Superior temporal gyrus (tissue), 1 donor: Measurements from ENCODE around the gene ALX4.

Experiments
- DNase-seq: peaks from one replicate; pipeline ENCODE4 v3.0.0-alpha.2; 2016; ENCODE audit errors: extremely low spot score

Gene ALX4

DNA sequence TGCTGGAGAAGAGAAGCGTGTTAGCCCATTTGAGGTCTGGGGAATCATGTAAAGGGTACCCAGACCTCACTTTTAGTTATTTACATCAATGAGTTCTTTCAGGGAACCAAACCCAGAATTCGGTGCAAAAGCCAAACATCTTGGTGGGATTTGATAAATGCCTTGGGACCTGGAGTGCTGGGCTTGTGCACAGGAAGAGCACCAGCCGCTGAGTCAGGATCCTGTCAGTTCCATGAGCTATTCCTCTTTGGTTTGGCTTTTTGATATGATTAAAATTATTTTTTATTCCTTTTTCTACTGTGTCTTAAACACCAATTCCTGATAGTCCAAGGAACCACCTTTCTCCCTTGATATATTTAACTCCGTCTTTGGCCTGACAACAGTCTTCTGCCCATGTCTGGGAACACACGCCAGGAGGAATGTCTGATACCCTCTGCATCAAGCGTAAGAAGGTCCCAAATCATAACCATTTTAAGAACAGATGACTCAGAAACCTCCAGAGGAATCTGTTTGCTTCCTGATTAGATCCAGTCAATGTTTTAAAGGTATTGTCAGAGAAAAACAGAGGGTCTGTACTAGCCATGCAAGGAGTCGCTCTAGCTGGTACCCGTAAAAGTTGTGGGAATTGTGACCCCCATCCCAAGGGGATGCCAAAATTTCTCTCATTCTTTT lies 65.2 kb downstream of the ALX4 start:
- no peak for DNase-seq

DNA sequence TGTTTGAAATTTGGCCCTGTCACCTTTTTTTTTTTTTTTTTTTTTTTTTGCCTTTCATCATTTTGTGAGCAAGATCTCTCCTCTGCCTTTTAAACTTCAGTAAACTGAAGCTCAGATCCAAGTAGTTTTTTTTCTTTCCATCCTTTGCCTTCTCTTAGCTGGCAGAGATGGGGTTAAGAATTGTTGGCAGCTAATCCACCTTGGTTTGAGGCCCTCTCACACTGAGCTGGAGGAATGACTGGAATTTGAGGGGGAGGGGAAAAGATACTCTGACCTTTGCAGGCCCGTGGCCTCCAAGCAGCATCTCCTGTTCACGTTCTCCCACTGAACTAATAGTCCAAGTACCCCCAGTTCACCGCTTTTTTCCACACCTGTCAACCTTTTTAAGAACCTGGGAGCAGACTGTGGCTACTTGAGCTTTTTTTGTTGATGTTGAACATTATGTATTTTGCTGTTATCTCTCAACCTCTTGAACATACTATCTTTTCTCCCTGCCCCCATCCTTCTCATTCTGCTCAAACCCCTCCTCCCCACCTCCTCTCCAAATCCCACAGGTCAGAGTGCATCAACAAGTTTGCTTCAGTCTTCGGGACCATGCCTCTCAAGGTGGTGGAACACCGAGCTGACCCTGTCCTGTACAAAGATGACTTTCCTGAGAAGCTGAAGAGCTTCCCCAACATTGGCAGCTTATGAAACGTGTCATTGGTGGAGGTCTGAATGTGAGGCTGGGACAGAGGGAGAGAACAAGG lies 66.2 kb downstream of the ALX4 start:
- DNase-seq, result no peak

DNA sequence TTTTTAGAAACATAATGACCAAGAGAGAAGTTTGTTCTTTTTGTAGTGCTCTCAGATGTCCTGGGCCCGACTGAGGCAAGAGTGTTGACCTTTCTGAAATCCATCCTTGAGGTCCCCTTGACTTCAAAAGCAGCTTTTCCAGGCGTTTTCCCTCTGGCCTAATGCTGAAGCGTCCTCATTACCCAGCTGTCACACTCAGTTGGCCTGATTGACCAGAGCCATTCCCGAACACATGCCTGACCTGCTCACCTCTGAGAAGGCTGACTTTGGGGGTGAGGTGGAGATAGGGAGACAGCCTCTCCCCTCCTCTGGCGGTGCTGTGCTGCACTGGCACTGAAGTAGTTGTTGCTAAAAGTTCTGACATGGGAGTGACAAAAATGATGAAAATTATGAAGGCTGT lies 66.9 kb downstream of the ALX4 start:
- DNase-seq, result no peak

DNA sequence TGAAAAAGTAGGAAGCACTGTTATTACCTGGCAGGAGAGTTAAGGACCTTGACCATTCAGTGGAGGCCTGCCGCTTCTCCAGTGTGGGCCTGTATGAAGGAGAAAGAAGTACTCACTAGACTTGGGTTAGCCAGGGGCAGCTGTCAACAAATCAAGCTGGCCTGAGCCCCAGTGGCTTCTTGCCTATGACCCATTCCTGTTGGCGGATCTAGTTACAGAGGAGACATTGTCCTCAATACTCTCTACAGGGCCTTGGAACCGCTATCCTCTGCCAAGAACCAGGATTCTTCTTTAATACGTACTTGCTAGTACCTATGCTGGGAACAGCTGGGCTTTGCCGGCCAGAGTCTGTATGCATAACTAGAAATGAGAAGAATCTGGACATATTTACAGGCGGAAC lies 68.1 kb downstream of the ALX4 start:
- peak; percentile 21 for DNase-seq

DNA sequence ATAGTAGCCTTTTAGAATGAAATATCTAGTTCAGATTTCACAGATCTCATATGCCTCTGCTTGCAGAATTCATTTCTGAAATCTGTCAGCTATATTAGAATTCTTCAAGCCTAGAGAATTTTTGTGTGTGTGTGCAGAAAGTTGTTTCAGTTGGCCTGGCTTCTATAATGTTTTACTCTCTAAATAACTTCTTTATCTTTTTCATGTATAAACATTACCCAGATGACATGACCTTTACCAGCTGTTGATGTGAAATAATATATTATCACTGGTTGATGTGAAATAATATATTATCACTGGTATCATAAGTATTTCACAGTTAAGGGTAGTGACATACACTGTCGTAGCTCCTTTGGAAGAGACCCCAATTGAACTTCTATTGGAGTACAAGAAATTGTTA lies 72.8 kb downstream of the ALX4 start:
- no peak for DNase-seq

DNA sequence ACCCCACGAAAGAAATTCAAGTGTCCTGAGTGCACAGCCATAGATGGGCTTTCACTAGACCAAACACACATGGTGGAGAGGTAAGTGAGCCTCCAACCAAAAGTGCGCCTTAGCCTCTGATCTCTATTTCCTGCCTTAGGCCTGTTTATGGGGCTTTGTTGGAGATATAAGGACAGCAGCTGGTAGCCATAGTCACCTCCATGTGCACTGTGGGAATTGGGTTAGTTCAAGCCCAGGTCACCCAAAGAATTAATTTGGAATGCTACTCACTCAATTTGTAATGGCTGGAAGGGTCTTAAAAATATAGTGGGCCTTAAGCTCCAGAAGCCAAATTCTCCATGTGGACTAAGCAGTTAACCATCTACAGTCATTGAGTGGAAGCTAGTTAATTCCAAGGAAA lies 73.6 kb downstream of the ALX4 start:
- no peak for DNase-seq

DNA sequence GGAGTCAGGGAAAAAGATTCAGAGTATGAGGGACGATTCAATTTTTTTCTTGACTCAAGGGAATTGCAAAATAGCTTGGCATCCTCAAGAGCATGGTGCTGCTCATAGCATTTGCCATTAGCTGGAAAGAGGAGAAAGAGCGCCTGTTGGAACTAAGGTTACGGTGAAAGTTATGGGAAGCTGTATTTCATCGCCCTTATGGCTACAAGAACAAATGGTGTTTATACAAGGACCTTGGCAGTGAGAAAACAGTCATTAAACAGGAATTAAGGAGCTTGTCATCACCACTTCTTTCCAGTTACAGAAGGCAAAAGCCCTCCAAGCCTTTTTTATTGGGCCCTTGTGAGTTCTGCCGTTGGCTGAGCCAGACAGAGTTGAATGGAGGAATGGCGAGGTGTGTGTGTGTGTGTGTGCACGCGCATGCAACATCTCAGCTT lies 74.2 kb downstream of the ALX4 start:
- DNase-seq, result no peak

DNA sequence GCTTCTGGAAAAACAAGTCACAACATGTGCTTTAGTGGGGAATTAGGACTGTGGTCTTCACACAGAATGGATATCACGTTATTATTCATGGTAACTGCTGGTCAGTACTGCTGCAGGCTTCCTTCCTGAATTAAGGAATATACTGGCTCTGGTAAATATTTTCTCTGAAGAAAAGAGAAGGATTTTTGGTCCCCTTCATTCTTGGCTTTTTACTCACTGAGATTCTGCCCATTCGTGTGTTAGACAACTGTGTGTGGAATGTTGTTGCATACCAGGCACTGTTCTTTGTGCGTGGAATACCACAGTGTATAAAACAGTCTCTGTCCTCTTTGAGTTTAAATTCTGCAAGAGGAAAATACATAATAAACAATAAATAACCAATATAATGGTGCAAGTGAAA lies 80.3 kb downstream of the ALX4 start:
- DNase-seq, result no peak

DNA sequence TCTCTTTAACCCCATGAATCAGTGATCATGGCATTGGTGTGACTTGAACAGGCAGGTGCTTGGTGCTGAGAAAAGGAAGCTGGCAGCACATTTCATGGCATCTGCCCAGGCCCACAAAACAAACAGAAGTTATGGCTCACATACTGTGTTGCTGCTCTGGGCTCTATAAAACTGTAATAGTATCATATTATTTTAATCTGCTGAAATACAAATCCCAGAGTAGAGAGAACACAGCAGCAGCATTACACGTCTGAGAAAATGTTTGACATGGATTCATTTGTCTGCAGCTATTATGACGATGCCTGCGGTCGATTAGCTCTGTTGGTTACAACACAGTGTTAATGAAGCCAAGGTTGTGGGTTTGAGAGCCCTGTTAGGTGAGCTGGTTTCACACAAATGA lies 80.8 kb downstream of the ALX4 start:
- no peak for DNase-seq

DNA sequence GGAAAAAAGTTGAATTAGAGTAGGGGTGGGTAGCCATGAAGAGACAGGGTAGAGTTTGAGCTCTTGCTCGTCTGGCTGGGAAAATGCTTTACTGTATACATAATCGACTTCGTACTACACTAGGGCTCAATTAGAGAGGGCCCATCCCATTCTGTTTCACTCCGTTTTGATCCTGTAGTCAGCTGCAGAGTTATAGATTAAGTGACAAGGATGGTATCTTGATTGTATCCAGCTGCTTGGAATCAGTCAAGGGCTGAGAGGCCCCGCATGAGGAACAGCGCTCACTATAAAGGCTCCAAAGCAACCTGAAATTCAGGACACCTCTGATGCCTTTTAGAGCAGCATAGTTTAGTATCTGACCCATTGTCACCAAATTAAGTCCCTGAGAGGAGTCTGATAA lies 81.6 kb downstream of the ALX4 start:
- no peak for DNase-seq

DNA sequence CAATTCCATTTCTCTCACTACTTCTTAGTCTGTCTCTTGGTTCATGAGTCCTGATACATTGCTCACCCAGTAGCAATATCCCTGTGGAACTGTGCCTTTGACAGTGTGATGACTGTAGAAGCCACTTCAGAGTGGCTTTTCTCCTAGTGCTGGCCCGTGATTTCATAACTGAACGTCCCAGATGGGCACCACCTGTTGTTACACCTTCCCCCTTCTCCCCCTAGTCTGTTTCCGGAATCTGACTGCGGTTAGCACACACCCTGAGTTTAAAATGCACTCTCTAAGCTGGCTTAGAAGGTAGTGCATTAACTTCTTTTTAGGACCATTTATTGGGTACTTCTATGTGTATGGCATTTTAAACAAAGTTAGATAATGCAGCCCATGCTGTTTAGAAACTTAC lies 83.0 kb downstream of the ALX4 start:
- no peak for DNase-seq

DNA sequence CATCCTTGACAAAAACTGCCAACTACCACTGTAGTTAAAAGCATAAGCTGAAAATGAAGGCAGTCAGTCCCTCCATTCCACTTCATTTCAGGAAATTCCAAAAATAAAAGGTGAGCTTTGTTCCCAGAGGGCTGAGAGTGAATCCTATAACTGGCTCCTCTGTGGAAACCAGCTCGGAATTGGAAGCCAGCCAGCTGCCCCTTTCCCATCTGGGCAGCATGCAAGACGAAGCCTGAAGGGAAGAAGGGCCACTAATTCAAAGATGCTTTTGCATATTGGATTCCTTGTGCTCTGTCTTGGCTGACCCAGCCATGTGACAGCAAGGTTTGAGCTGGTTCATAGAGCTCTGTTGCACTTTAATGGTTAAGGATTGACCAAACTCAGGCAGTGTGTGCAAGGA lies 83.4 kb downstream of the ALX4 start:
- no peak for DNase-seq

DNA sequence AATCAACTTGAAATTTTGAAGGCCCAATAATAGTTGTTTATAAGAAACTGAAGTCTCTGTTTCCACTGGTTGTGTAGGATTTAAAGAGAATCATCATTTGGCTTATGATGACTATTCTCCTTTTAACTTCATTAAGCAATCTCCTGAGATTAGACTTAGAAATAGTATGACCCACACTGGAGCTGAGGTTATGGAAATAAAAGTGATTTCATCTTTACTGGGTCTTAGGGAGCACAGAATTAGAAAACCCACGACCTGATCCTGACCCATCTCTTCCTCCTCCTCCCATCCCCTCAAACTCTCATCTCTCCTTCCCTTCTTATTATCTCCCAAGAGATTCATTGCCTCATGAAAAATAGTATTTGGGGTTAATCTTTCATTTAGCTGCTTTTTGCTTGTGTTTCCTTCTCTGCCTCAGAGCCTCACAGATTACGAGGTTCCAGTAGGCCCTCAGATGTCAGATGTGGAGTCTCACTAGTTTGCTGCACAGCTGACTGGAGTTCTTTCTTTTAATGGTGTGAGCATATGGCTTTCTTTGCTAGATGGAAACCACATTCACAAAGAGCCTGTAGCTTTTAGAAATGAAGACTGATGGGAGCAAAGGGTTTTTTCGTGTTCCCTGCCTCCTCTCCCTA lies 85.0 kb downstream of the ALX4 start:
- DNase-seq, result no peak

DNA sequence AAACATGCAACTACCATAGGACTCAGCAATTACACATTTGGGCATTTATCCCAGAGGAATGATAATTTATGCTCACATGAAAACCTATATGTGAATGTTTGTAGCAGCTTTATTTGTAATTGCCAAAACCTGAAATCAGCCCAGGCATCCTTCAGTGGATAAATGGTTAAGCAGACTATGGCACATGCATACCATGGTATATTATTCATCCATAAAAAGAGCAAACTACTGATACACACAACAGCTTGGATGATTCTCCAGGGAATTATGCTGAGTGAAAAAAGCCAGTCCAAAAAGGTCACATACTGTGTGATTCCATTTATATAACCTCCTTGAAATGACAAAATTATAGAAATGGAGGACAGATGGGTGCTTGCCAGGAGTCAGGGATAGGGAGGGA lies 86.7 kb downstream of the ALX4 start:
- DNase-seq, result no peak

DNA sequence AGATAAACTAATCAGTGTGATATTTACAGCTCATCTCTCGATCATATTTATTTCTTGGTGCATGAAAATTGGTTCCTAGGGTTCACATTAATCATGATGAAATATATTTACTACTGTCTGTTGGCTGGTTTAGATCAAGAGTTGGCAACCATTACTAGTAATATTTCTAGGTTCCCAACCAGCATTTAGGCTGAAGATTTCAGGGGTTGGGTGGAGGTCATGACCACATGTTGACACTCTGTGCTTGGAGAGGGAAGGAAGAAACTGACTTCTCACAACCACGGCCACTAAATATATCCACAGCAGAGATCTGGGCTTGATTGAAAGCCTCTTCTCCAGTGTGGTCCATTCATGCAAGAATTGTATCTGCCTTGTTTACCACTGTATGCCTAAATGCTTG lies 87.9 kb downstream of the ALX4 start:
- DNase-seq, result no peak

DNA sequence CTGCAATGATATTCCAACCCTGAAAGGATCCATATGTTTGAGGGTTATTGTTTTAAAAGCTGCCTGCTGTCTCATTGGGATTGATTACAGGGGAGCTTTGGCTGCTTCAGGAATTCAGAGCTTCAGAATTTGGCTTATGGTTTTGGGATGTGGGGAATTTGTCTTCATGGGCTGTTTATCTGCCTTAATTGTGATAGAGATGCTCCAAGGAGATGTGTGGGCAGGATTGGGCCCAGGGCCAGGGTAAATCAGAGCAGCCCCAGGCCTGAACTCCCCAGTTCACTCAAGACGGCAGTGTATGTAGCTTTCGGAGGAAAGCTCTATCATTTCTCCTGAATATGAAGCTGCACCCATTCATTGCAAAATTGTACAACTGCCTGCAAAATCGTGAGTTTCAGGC lies 88.5 kb downstream of the ALX4 start:
- no peak for DNase-seq

DNA sequence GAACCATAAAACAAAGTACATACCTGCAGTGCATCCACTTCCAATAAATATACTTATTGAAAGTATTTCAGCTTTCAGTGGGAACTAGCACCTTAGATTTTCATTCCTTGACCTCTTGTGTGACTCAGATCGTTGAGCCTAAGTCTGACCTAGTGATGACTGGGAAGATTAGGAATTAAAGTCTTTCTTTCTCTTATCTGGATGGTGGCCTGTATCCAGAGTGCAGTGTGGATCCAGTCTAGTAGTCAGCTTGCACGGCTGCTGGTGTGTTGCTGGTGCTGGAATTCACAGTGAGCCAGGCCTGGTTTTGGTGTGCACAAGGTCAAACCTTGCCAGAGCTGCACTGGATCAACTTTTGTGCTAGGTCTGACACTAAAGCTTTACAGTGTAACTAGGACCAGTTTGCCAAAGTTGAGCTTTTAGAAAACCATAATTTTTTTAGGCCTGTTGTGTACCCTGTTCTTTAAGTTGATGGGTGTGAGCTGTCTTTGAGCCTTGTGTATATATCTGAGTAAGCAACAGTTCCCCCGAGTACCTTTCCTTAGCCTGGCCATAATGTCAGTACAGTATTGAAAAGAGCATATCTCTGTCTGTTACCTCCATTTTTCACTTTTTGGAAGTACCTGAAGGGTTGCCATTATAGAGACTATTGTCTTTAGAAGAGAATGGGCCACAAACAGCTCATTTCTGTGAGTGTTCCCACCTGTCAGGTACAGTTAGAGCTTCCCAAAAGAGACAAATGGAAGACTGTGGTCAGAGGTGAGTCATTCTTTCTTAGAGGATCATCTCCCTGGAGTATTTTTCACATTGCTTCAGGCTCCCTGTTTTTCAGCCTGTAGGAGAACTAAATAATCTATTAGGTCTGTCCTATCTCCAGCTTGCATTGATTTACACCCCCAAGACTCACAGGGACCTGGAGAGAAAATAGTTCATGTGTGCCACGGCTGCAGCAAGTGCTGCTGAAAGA lies 89.8 kb downstream of the ALX4 start:
- no peak for DNase-seq

DNA sequence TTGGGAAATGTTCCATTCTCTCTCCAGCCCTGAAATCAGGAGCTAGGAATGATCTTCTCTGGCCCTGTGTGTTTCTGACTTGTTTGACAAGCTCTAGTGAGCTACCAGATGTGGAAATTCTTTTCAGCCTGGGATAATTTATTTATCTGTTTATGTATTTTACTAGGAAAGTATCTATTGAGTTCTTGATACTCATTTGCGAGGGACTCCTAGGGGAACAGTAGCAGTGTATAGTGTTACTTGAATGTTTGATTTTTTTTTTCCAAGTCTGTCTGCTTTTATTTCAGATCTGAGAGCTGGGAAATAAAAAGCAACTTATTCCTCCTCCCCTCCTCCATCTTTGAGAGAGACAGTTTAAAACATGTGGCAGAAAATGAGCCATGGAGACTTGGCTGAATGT lies 92.5 kb downstream of the ALX4 start:
- no peak for DNase-seq

DNA sequence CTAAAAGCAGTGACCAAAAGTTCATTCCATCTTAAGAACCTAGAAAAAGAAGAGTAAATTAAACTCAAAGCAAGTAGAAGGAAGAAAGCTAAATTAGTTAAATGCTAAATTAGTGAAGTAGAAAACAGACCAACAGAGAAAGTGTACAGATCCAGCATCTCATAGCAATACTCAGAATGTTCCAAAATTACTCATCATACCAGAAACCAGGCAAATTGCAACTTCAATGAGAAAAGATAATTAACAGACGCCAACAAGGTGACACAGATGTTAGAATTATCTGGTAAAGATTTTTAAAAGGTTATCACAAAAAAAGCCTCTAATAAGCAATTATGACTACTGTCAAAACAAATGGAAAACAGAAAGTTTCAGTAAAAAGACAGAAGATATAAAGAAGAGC lies 96.8 kb downstream of the ALX4 start:
- DNase-seq, result no peak

DNA sequence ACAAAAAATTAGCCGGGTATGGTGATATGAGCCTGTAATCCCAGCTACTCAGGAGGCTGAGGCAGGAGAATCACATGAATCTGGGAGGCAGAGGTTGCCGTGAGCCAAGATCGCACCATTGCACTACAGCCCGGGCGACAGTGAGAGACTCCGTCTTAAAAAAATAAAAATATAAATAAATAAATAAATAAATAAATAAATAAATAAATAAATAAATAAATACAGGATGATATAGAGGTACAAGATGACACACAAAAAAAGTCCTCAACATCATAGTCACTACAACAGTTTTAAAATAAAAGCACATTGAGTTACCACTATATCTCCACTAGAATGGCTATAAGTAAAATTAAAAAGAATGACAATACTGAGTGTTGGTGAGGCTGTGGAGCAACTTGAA lies 97.8 kb downstream of the ALX4 start:
- DNase-seq, result no peak
